IgD-negative memory B cell (primary cell): ENCODE data around the gene PCYT1B. TPM values are rescaled to one million over a fixed set of nuclear protein-coding genes. Genes with fewer than 3 reads are reported as not detected.

Source experiments
- H3K27ac Mint-ChIP-seq, 3 donors: one replicate each; pipeline ENCODE4 v1.8.0; 2020 to 2022; ENCODE audit warnings: mild to moderate bottlenecking in 3 of 3, mixed read lengths in 3 of 3, moderate library complexity in 1 of 3
- H3K27me3 Mint-ChIP-seq: one replicate; pipeline ENCODE4 v1.8.0; 2021; ENCODE audit warnings: mixed read lengths
- H3K36me3 Mint-ChIP-seq: one replicate; pipeline ENCODE4 v1.8.0; 2020; ENCODE audit warnings: mild to moderate bottlenecking, mixed read lengths
- H3K4me1 Mint-ChIP-seq, 3 donors: one replicate each; pipeline ENCODE4 v1.8.0; 2020 to 2022; ENCODE audit warnings: mixed read lengths in 3 of 3, mild to moderate bottlenecking in 1 of 3
- H3K4me3 Mint-ChIP-seq, 4 donors: one replicate each; pipeline ENCODE4 v1.8.0; 2020 to 2022; ENCODE audit warnings: mild to moderate bottlenecking in 4 of 4, mixed read lengths in 4 of 4, moderate library complexity in 3 of 4
- H3K9me3 Mint-ChIP-seq, 3 donors: one replicate each; pipeline ENCODE4 v1.8.0; 2020 to 2021; ENCODE audit warnings: mixed read lengths in 3 of 3, mild to moderate bottlenecking in 1 of 3
- polyA plus RNA-seq: library from polyadenylated mRNA; unstranded; fragments of 300-500 nt; fragmentation: Illumina TruSeq; gene quantifications from one replicate; pipeline ENCODE4 v1.2.3, GENCODE V29; 2021

PCYT1B gene
- polyA plus RNA-seq, 1 donor from 2014 or later = 0.13 TPM

DNA sequence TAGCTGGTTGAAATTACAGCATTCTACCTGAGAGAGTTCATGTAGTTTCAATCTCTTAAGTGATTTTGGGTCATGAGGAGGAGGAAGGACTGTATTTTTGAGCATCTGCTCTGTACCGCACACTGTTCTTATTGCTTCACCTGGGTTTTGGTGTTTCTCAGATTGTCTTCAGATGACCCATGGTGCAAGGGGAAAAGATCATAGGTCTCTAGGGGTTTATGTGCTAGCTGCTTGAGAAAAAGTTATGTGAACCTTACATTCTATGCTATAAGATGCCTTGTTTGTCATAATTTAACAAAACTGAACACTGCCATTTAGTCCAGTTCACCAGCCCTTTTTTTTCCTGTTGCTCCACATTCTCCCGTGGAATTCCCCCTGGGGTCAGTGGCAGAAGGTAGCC, 121.7 kb downstream of the PCYT1B start:
- H3K4me3 Mint-ChIP-seq = no peak overlapping the region

DNA sequence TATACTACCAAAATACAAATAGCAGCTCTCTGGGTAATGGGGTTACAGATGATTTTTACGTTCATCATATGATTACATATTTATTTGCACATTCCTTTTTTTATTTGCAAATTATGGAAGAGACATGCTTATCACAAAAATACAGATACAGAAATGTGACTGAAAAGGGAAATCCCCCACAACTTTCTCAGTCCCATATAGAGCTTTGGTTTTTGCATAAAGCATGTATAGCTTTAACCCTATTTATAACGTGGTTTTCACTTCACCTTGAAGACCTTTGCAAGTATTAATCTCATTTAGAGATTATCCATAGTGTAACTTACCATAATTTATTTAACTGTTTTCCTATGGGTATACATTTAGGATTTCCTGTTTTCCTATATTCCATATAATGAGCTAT, 126.7 kb downstream of the PCYT1B start:
- H3K9me3 Mint-ChIP-seq = no peaks in the 10 kb centered on the region
- H3K36me3 Mint-ChIP-seq = no peaks in the 10 kb centered on the region
- H3K27ac Mint-ChIP-seq = no peak overlapping the region
- H3K4me3 Mint-ChIP-seq = no peak overlapping the region
- no peaks in the 10 kb centered on the region for H3K27me3 Mint-ChIP-seq
- no peaks in the 10 kb centered on the region for H3K4me1 Mint-ChIP-seq

More for the DNA sequence above, 121.7 kb downstream of the PCYT1B start:
- H3K9me3 Mint-ChIP-seq = no peaks in the 10 kb centered on the region
- H3K27ac Mint-ChIP-seq = no peak overlapping the region
- peaks cover 1% of the 10 kb centered on the region for H3K36me3 Mint-ChIP-seq
- no peaks in the 10 kb centered on the region for H3K4me1 Mint-ChIP-seq
- H3K27me3 Mint-ChIP-seq = no peaks in the 10 kb centered on the region

DNA sequence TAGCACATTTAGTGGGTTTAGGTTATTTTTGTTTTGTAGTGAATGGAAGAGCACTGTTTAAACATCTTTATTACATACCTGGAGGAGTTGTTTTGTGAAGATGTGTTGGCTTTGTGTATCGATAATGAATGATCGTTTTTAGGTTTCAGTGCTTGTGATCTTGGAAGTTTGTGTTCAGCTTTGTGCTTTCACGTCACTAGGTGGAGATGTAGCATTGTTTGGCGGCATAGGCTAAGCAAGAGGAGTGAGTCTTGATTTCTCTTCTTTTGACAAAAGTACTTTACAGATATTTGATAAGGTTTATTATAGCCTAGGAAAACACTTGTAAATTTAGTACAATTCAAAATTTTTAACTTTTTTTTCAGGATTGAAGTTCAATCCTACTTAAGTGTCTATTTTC, 131.7 kb downstream of the PCYT1B start:
- H3K4me3 Mint-ChIP-seq = no peak overlapping the region
- no peak overlapping the region for H3K27ac Mint-ChIP-seq
- H3K36me3 Mint-ChIP-seq = peaks cover 1% of the 10 kb centered on the region
- no peaks in the 10 kb centered on the region for H3K4me1 Mint-ChIP-seq
- H3K9me3 Mint-ChIP-seq = no peaks in the 10 kb centered on the region
- no peaks in the 10 kb centered on the region for H3K27me3 Mint-ChIP-seq

DNA sequence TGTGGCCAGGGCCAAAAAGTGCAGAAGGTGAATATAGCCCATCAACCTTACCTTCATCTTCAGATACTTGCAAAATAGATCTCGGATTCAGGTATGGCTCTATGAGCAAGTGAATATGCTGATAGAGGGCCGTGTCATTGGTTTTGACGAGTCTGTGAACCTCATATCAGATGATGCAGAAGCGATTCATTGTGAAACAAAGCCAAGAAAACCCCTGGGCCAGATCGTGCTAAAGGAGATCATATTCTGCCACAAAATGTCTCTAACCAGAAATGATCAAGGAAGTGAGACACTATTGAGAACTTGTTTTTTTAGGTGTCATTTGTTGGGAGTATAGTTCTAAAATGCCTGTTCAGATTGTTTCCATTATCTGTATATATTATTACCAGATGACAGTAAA, 133.7 kb downstream of the PCYT1B start:
- Mint-ChIP-seq H3K27ac (no peak overlapping the region), H3K36me3 (peaks cover 2% of the 10 kb centered on the region), H3K9me3 (no peaks in the 10 kb centered on the region), H3K27me3 (no peaks in the 10 kb centered on the region), H3K4me3 (no peak overlapping the region), H3K4me1 (no peaks in the 10 kb centered on the region)

DNA sequence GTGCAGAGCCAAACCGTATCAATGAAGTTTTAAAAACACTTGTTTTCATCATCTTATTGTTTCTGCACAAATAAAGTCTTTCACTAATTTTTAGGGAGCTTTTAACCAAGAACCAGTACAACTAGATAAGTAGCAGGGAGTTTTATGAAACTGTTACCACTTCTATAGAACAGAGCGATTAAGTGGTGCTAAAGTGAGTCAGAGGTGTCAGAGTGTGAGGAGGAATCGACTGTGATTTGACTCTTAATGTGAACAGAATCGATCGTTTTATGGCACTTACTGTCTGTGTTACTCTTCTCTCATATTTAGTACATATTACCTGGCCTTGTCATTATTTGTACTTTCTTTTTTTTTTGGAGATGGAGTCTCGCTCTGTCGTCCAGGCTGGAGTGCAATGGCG, 138.8 kb downstream of the PCYT1B start:
- Mint-ChIP-seq H3K4me1 (no peaks in the 10 kb centered on the region), H3K27ac (no peak overlapping the region), H3K9me3 (no peaks in the 10 kb centered on the region), H3K4me3 (no peak overlapping the region), H3K27me3 (no peaks in the 10 kb centered on the region), H3K36me3 (peaks cover 3% of the 10 kb centered on the region)

Other genes starting within 250 kb of the PCYT1B start
- 29.3 TPM for gene PDK3, start 182.1 kb downstream of the PCYT1B start, polyA plus RNA-seq
- 4.3 TPM for gene POLA1, start 46.6 kb upstream of the PCYT1B start, polyA plus RNA-seq